HG03378 (cell line): Measurements from ENCODE around the gene GNG12.

ENCODE experiments used
- ATAC-seq: cut with Tn5 transposase; IDR thresholded peaks from one replicate; pipeline ENCODE4 v1.9.1; 2021; ENCODE audit warnings: mild to moderate bottlenecking, moderate library complexity; ENCODE audit not compliant: unreplicated experiment

The GNG12 gene

GRCh38 chr1:67788238-67788790, 45.0 kb downstream of the GNG12 start:
- ATAC-seq = no peak

GRCh38 chr1:67787746-67788145, 45.5 kb downstream of the GNG12 start:
- no peak for ATAC-seq

- ATAC-seq = no peak
Observed at GRCh38 chr1:67785847-67786753, 47.2 kb downstream of the GNG12 start.

DNA sequence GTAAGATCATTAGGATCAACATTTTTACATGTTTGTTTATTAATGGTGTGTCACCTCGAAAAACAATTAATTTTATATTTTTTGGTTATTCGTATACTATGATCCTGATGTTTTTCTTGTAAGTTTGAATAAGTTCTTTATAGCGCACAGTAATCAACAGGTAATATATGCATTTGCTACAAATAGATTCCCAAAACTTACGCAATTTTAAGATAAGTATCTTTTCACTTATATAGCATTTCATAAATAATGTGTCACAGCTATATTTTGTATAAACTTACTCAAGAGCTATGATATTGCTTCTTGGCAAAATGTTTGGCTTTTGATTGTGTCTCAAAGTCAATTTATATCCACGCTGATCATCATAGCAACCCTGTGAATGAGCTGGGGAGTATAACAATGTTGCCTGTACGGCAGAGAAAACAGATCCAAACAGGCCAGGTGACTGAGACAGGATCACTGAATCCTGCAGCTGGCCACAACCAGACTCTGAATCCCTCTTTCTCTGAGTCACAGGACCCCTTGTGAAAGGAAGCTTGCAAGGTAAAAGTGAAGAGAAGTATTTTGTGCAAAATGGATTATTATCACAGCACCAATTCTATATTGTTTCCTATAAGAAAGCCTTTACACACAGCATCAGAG, 48.6 kb downstream of the GNG12 start:
- ATAC-seq = no peak

GRCh38 chr1:67780637-67781036, 52.6 kb downstream of the GNG12 start:
- ATAC-seq = no peak

GRCh38 chr1:67777440-67777839, 55.8 kb downstream of the GNG12 start:
- no peak for ATAC-seq

GRCh38 chr1:67777016-67777415, 56.3 kb downstream of the GNG12 start:
- ATAC-seq = no peak

DNA sequence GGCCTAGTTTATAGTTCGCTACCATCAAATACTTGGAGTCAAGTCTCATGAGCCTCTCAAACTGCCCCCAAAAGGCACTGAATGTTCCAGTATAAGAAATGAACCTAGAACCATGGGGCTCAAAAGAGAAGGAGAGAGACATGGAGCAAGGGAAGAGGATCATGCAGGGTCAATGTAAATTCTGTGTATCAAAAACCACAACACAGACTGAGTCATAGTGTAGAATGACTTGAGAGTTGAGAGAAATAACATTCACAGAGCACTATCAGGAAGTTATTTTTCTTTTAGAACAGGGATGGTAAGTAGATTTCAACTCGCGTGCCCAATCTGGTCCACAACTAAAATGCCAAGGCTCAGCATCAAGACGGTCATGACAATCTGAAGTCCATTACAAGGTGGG, 59.8 kb downstream of the GNG12 start:
- ATAC-seq = no peak

GRCh38 chr1:67771749-67772148, 61.5 kb downstream of the GNG12 start:
- no peak for ATAC-seq

DNA sequence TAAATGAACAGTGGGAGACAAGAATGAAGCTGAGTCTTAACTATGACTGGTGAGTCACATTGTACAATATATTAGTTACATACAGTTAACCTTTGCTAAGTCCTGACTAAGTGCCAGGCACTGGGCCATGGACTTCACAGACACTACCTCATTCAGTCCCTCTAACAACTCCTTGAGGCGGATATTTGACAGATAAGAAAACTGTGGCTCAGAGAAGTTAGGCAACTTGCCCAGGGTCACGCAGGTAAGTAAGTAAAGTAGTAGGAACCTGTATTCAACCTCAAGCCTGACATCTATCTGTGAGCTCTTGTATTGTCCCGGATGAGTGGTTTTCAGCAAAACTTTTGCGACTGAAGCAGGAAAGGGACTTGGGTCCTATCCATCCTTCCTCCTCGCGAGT, 62.1 kb downstream of the GNG12 start:
- no peak for ATAC-seq

GRCh38 chr1:67769633-67770256, 63.5 kb downstream of the GNG12 start:
- ATAC-seq = no peak

GRCh38 chr1:67768480-67768879, 64.8 kb downstream of the GNG12 start:
- no peak for ATAC-seq

DNA sequence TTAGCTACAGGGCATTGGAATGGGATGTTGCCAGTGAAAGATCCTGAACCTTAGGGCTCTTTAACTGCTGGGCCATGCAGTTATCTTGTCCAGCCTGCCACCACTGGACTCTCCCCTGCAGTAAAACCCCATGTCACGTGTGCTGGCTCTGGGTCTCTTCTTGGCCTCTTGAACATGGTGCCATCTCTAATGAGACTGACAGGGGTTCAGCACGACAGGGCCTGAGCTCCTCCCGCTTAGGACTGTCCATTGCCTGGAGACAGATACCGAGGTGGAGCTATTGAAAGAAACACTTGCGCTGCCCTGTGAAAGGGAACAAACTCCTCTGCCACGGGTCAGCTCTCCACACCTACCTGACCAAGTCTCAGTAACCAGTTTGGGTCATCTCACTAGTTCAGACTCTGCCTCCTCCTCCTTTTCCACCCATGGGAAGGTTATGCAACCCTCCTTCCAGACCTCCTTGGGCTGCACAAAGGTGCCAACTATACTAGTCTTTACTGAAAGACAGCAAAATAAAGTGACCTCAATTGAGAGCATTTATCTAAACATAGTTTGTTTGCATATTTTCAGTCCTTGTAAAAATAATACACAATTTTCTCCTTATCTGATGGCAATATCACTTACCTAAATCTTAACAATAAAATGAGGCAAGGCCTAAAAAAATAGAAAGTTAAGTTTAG, 66.0 kb downstream of the GNG12 start:
- no peak for ATAC-seq

DNA sequence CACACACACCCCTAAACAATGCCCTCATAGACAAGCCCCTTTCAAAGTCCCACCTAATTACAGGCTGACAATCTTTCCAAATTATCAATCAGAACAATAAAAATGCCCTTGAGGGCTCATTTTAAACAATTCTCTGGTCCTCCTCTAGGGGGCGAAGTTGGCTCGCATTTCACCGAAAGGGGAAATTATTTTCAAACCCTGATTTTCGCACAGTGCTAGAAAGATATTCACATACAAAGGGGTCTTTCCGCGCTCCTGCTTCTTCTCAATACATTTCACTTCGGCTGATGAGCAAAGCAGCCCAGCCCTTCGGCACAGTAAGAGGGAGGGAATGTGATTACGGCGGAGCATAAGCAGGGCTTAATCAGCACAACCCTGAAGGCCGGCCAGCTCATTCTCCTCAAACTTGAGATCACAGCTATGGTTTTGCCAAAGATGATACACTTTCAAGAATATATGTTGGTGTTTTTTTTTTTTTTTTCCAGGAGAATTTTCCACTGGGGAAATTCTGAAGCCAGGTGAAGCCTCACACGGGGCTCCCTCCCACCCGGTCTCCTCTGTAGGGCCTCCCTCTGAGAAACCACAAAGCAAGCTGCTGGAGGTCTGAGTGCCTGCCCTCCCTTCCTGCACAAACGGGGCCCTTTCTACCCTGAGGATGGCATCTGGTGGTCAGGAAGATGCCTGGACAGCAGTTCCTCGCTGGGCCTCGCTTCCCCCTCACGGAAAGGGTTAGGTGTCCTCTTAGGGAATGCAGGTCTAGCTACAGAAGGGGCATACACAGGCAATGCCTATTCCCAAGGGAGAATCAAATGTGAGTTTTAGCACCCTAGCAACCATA, 66.9 kb downstream of the GNG12 start:
- no peak for ATAC-seq

GRCh38 chr1:67764633-67765032, 68.6 kb downstream of the GNG12 start:
- ATAC-seq = no peak

DNA sequence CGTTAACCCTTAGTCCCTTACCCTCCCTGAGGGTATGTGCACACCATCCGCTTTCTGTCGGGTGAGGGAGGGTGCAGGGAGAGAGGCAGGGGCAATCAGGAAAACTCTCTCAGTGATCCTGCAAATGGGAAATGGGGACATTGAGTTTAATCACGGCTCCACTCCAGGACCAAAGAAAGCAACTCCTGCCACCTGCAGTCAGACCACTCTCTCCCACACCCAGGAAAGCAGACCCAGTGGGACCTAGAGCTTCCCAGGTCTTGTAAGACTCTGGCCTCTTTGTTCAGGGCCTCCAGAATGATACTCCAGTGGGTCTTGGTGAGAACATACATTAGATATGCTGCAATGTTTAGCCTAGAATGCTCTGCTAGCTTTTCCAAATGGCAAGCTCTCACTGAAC, 71.5 kb downstream of the GNG12 start:
- no peak for ATAC-seq

DNA sequence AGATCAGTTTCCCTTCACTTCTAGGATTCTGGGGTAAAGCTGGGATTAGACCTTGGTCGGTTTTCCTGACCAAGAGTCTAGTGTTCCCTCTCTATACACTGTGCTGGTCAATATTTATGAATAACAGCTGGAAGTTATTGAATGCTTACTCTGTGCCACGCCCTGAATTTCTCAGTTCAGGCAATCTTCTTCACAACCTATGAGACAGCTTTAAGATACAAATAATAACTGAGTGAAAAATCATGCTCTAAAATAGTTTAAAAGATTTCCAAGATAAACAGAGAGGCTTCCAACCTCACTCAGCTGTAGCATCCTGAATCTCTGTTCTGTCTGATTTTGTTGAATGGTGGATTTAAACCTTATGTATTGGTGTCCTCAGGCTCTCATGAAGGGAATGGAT, 72.2 kb downstream of the GNG12 start:
- ATAC-seq = no peak

- ATAC-seq = peak; percentile 99
Observed at GRCh38 chr1:67760030-67760821, 73.0 kb downstream of the GNG12 start.

- ATAC-seq = peak; percentile 21
Observed at GRCh38 chr1:67759692-67760029, 73.6 kb downstream of the GNG12 start.
